Progenitor cell of endocrine pancreas (in vitro differentiated cells): ENCODE measurements around the gene ARPP19. TPM values are rescaled to one million over a fixed set of nuclear protein-coding genes. Genes with fewer than 3 reads are reported as not detected.
"Not testable (repeated sequence)": the region's sequence is repeated elsewhere in the genome, so short reads cannot be mapped to it uniquely, and the experiment has no call there.

Experiments
- DNase-seq: peaks from one replicate; pipeline ENCODE4 v3.0.0; 2021; ENCODE audit warnings: low spot score; ENCODE audit not compliant: unreplicated experiment
- H3K27ac Mint-ChIP-seq: 2 replicates; pipeline ENCODE4 v1.8.0; 2021; ENCODE audit warnings: mild to moderate bottlenecking, moderate library complexity, mixed read lengths
- H3K27me3 Mint-ChIP-seq: 2 replicates; pipeline ENCODE4 v1.8.0; 2021; ENCODE audit warnings: mixed read lengths
- H3K36me3 Mint-ChIP-seq: 2 replicates; pipeline ENCODE4 v1.8.0; 2022; ENCODE audit warnings: mixed read lengths; ENCODE audit not compliant: insufficient read depth
- H3K4me1 Mint-ChIP-seq: 2 replicates; pipeline ENCODE4 v1.8.0; 2021; ENCODE audit warnings: low read depth, mixed read lengths
- H3K4me3 Mint-ChIP-seq: 2 replicates; pipeline ENCODE4 v1.8.0; 2021; ENCODE audit warnings: low read depth, mild to moderate bottlenecking, moderate library complexity, mixed read lengths
- H3K9me3 Mint-ChIP-seq: 2 replicates; pipeline ENCODE4 v1.8.0; 2021; ENCODE audit warnings: low read depth, mixed read lengths
- total RNA-seq: library from RNA; stranded (reverse); gene quantifications from 2 replicates; pipeline ENCODE4 v1.2.1, GENCODE V29; 2021
- TF ChIP-seq, protein P1 (sequence below): fragments of 200-600 bp; sonication (generic); IDR thresholded peaks from one replicate; pipeline ENCODE4 v1.5.0; 2021; ENCODE audit warnings: antibody characterized with exemption, mild to moderate bottlenecking; ENCODE audit not compliant: unreplicated experiment

The ARPP19 gene
- total RNA-seq, 1 donor from 2014 or later: 186 TPM

DNA sequence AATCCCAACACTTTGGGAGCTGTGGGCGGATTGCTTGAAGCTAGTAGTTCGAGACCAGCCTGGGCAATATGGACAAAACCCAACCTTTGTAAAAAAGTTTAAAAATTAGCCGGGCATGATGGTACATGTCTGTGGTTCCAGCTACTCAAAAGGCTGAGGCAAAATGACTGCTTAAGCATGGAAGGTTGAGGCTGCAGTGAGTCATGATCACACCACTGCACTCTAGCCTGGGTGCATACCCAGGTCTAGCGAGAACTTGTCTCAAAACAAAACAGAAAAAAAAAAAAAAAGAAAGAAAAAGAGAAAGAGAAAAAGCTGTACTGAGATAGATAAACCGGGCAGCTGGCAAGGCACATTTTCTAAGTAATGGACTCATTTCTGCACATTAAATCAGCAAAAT, 10.6 kb downstream of the ARPP19 start:
- Mint-ChIP-seq H3K27me3 (no peaks in the 10 kb centered on the region), H3K4me1 (peaks cover 34% of the 10 kb centered on the region), H3K9me3 (no peaks in the 10 kb centered on the region), H3K36me3 (peaks cover 11% of the 10 kb centered on the region), H3K4me3 (no peak overlapping the region), H3K27ac (no peak overlapping the region)
- no peak for DNase-seq
- TF ChIP-seq, protein P1, sequence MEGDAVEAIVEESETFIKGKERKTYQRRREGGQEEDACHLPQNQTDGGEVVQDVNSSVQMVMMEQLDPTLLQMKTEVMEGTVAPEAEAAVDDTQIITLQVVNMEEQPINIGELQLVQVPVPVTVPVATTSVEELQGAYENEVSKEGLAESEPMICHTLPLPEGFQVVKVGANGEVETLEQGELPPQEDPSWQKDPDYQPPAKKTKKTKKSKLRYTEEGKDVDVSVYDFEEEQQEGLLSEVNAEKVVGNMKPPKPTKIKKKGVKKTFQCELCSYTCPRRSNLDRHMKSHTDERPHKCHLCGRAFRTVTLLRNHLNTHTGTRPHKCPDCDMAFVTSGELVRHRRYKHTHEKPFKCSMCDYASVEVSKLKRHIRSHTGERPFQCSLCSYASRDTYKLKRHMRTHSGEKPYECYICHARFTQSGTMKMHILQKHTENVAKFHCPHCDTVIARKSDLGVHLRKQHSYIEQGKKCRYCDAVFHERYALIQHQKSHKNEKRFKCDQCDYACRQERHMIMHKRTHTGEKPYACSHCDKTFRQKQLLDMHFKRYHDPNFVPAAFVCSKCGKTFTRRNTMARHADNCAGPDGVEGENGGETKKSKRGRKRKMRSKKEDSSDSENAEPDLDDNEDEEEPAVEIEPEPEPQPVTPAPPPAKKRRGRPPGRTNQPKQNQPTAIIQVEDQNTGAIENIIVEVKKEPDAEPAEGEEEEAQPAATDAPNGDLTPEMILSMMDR: no peak

DNA sequence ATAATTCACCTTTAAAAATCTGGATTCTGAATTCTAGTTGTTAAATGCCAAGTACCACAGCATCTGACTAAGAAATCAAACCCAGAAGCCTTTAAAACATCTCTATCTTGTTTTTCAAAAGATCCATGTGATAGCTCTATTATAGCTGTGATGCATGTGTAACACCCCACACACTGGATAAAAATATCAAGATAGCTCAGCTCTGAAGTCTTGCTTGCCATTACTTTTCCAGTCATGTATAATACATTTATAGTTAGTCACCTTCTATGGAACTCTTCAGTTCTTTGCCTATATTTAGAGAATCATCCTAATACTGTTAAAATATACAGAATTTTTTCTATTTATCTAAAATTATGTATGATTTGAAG, 11.6 kb downstream of the ARPP19 start:
- Mint-ChIP-seq H3K9me3 (no peaks in the 10 kb centered on the region), H3K4me3 (no peak overlapping the region), H3K27me3 (no peaks in the 10 kb centered on the region), H3K27ac (peak overlapping the region; percentile 64), H3K36me3 (peaks cover 9% of the 10 kb centered on the region), H3K4me1 (peaks cover 32% of the 10 kb centered on the region)
- TF ChIP-seq, protein P1: no peak
- no peak for DNase-seq

DNA sequence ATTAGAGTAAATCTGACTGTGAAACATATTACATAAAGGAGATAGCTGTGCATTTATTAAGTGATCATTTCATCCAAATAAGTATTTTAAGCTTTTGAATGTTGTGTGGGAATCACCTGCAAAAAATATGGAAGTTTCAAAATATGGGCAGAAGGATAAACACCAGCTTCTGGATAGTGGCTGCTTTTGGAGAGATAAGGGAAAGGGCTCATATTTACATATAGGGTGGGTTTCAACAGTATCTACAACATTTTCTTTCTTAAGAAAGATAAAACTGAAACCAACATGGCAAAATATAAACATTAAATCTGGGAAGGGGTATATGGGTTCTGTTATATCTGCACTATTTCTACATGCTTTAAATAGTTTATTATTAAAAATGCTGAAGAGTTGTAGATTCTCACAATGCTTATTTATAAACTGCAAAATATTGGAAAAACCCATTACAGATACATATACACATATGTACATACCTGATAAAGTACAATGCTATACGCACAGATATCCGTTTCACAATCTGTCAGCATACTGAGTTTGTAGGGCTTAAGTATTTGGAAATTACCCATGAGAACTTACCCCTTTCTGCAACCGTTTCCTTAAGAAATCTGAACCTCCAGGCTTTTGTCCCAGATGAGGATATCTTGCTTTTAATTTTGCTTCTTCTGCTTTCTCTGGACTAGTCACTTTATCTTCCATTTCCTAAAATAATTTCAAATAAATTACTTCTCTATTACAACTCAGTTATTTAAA, 12.1 kb downstream of the ARPP19 start:
- H3K36me3 Mint-ChIP-seq: peaks cover 11% of the 10 kb centered on the region
- H3K4me3 Mint-ChIP-seq: no peak overlapping the region
- H3K27me3 Mint-ChIP-seq: no peaks in the 10 kb centered on the region
- TF ChIP-seq, protein P1: no peak
- H3K4me1 Mint-ChIP-seq: peaks cover 32% of the 10 kb centered on the region
- DNase-seq: no peak
- H3K9me3 Mint-ChIP-seq: no peaks in the 10 kb centered on the region
- H3K27ac Mint-ChIP-seq: peak overlapping the region; percentile 64

DNA sequence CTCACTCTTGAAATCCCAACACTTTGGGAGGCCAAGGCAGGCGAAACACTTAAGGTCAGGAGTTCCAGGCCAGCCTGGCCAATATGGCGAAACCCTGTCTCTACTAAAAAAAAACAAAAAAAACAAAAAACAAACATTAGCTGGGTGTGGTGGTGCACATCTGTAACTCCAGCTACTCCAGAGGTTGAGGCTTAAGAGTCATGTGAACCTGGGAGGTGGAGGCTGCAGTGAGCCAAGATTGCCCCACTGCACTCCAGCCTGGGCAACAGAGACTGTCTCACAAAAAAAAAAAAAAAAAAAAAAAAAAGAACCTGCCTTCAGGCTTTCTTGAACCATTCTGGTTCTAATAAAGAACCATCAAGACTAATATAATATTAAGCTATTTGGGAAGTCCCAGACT, 16.5 kb downstream of the ARPP19 start:
- Mint-ChIP-seq H3K36me3 (peaks cover 16% of the 10 kb centered on the region), H3K9me3 (no peaks in the 10 kb centered on the region), H3K27ac (no peak overlapping the region), H3K4me3 (no peak overlapping the region), H3K4me1 (peaks cover 14% of the 10 kb centered on the region), H3K27me3 (no peaks in the 10 kb centered on the region)
- TF ChIP-seq, protein P1: no peak
- DNase-seq: no peak

DNA sequence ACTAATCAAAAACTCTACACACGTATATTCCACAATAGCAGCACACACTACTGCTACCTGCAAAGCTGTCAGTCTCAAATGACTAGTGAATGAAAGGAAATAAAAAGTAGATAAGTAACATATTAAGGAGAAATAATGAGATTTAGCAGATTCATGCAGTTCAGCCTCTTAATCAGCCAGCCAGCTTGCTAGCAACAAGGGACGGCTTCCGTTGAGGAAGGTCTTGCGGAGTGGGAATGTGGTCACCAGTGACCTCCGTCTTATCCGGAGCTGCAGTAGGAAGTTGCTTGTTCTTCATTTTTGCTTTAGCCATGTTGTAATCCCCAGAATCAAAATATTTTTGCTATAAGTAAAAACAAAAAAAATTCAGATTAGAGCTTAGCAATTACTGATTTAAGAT, 17.1 kb downstream of the ARPP19 start:
- H3K4me3 Mint-ChIP-seq: no peak overlapping the region
- TF ChIP-seq, protein P1: no peak
- H3K9me3 Mint-ChIP-seq: no peaks in the 10 kb centered on the region
- H3K27me3 Mint-ChIP-seq: no peaks in the 10 kb centered on the region
- peaks cover 21% of the 10 kb centered on the region for H3K36me3 Mint-ChIP-seq
- no peak overlapping the region for H3K27ac Mint-ChIP-seq
- DNase-seq: no peak
- H3K4me1 Mint-ChIP-seq: peaks cover 10% of the 10 kb centered on the region

DNA sequence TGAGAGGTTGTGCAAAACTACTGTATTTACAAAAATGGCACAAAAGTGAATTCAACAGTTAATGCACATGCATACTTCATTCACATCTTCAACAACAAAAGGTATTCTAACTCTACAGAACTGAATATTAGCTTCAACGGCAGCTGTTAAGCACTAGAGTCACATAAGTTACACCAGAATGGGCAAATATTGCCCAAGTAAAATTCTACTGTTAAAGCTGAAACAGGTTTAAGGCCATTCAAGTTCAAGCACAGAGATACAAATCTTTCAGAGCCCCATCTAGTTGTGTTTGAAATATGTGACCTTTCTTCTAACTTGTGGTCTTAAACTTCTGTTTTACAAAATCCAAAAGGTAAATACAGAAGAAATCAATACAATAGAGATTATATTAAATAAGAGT, 17.6 kb downstream of the ARPP19 start:
- peaks cover 27% of the 10 kb centered on the region for H3K36me3 Mint-ChIP-seq
- H3K4me1 Mint-ChIP-seq, DNase-seq, H3K4me3 Mint-ChIP-seq, H3K27me3 Mint-ChIP-seq, H3K27ac Mint-ChIP-seq, H3K9me3 Mint-ChIP-seq: not testable (repeated sequence)
